Activated CD4-positive, alpha-beta T cell treated with anti-CD3 and anti-CD28 coated beads, Interleukin-2, amount 50 U/mL, for 24 hours (primary cell): ENCODE data around the gene TBC1D14.
A peak's percentile ranks its signal among the peaks of the same experiment; 100 is the strongest.

Experiments
- DNase-seq, 2 donors: peaks; one replicate each; pipeline ENCODE4 v3.0.0-alpha.2; 2020; ENCODE audit warnings: low read depth in 1 of 2, low spot score in 1 of 2

Gene TBC1D14, protein sequence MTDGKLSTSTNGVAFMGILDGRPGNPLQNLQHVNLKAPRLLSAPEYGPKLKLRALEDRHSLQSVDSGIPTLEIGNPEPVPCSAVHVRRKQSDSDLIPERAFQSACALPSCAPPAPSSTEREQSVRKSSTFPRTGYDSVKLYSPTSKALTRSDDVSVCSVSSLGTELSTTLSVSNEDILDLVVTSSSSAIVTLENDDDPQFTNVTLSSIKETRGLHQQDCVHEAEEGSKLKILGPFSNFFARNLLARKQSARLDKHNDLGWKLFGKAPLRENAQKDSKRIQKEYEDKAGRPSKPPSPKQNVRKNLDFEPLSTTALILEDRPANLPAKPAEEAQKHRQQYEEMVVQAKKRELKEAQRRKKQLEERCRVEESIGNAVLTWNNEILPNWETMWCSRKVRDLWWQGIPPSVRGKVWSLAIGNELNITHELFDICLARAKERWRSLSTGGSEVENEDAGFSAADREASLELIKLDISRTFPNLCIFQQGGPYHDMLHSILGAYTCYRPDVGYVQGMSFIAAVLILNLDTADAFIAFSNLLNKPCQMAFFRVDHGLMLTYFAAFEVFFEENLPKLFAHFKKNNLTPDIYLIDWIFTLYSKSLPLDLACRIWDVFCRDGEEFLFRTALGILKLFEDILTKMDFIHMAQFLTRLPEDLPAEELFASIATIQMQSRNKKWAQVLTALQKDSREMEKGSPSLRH

GRCh38 chr4:6909113-6909969 lies at the start of gene TBC1D14:
TSS of gene TBC1D14 (plus strand) at chr4:6909826. CDS start at chr4:6923390, 13,564 bp downstream.
- peak; percentile 77 to 83 for DNase-seq

- no peak for DNase-seq
Measured at GRCh38 chr4:6868386-6868785, 41.2 kb upstream of the TBC1D14 start.

- no peak for DNase-seq
Measured at GRCh38 chr4:6869944-6870343, 39.7 kb upstream of the TBC1D14 start.

- DNase-seq, result no peak
Measured at GRCh38 chr4:6873291-6873690, 36.3 kb upstream of the TBC1D14 start.

GRCh38 chr4:6873792-6874461 lies 35.7 kb upstream of the TBC1D14 start:
- DNase-seq, result peak; percentile 61 to 67

- DNase-seq, result no peak
Measured at GRCh38 chr4:6874981-6875380, 34.6 kb upstream of the TBC1D14 start.

DNA sequence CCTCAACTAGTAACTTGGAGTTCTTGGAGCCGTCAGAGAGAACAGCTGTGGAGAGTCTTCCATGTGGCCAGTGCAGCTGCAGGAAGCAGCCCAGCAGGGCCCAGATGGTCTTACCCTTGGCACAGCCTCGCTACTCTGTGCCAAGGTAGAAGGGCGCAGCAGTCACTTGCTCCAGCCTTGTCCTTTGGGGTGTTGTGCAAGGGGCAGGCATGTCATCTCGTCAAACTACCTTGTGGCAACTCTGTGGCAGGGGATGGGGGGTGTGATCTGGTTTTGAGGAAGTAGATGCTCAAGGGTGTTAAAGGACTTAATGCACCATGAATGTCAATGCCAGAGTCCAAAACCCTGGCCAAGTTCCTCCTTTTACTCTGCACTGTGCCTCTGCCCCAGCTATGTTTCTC lies 34.2 kb upstream of the TBC1D14 start:
- no peak for DNase-seq

- DNase-seq, result no peak
Measured at GRCh38 chr4:6876440-6876839, 33.2 kb upstream of the TBC1D14 start.

- DNase-seq, result no peak
Measured at GRCh38 chr4:6877067-6877466, 32.6 kb upstream of the TBC1D14 start.

GRCh38 chr4:6878451-6879059 lies 31.1 kb upstream of the TBC1D14 start:
- no peak for DNase-seq

- no peak for DNase-seq
Measured at GRCh38 chr4:6880691-6881090, 28.9 kb upstream of the TBC1D14 start.

- DNase-seq, result no peak
Measured at GRCh38 chr4:6881908-6882307, 27.7 kb upstream of the TBC1D14 start.

- DNase-seq, result no peak
Measured at GRCh38 chr4:6884341-6884870, 25.2 kb upstream of the TBC1D14 start.

GRCh38 chr4:6885953-6886557 lies 23.6 kb upstream of the TBC1D14 start:
- no peak for DNase-seq

- no peak for DNase-seq
Measured at GRCh38 chr4:6886886-6887285, 22.7 kb upstream of the TBC1D14 start.

DNA sequence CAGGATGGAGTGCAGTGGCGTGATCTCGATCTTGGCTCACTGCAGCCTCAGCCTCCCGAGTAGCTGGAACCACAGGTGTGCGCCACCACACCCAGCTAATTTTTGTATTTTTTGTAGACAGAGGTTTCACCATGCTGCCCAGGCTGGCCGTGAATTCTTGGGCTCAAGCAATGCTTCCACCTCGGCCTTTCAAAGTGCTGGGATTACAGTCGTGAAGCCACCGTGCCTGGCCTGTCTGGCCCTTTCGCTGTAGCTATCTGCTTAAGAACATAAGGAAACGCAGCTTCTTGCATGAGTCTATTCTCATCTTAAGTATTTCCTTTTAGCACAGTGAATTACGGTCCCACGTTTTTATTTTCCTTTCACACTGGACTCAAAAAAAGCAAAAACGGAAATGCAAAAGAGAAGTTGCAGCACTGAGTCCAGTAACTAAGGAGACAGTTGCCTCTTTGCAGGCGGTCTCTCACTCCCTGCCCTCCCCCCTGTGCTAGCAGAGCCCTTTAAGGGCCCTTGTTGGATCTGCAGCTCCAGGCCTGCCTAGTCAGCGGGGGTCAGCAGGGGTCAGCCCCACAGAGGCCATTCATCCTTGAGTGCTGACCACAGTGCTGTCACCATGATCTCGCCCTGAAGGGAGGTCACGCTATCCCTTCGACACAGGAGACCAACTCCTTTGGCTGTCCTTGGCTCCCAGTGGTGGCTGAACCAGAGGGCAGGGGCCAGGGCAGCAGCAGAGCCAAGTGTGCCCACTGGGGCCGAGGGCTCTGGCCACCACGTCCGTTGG lies 21.8 kb upstream of the TBC1D14 start:
- DNase-seq, result no peak

DNA sequence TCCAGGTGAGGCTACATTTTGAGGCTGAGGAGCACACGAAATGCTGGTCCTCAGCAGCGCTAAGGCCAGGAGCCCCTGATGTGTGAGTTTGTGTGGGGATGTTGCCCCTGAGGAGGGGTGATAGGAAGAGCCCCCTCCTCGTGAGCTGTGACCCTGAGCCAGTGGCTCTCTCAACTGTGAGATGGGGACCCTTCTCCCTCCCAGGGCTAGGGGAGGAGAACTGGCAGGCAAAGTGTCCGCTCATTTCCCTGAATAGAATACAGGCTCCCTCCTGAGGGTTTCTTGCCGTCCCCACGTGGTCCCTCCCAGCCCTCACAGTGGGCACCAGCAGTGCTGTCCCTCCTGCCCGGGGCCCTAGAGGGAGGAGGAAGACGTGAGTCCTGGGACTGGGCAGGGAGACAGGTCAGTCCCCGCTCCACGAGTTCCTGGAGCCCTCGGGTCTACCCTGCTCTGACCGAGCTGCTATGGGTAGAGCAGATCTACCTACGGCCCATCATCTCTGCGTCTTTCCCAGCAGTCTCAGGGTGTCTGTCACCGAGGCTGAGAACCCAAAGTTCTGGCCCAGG lies 21.0 kb upstream of the TBC1D14 start:
- DNase-seq, result no peak

- no peak for DNase-seq
Measured at GRCh38 chr4:6889101-6889735, 20.4 kb upstream of the TBC1D14 start.
